NT2/D1 (cell line): ENCODE measurements around the gene ABLIM2.

Source experiments
- SUZ12 ChIP-seq: IDR thresholded peaks from 2 replicates; pipeline ENCODE4 v1.6.1; 2011; ENCODE audit not compliant: insufficient read length, insufficient read depth; ENCODE audit errors: extremely low read depth
- YY1 ChIP-seq: IDR thresholded peaks from 2 replicates; pipeline ENCODE4 v1.6.1; 2011; ENCODE audit not compliant: insufficient read length, insufficient read depth
- ZNF274 ChIP-seq: IDR thresholded peaks from 2 replicates; pipeline ENCODE4 v1.6.1; 2011; ENCODE audit warnings: mild to moderate bottlenecking, low read depth, low read length

DNA sequence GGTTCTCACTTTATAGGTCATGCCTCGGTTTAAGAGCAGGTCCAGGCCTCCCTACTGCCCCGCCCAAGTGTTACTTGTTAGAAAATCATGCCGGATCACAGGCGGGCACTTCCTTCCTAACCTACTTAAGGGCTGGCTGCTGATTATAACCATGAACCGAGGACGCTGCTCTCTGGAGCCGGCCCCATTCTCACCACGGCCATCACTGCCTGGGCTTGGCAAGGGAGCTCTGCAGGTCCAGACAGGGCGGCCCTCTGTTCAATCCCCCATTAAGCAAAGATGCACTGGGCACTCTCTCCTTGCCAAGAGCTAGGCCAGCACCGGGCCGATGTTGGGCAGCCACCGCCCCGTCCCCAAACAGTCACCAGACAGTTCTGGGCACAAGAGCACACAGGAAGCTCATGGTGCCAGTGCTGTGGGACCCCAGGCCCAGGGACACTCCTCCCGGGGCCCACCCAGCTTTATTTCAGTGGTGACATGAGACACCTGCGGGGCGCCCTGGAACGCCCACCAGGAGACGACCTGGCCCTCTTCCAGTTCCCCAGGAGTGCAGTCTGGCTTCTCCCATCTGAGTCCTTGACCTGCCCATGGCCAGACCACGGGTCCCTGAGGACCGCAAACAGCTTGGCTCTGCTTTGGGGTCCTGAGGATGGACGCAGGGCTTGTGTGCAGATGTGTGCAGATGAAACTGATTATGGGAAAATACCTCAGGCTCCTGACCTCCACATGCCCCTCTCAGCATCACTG lies 44.0 kb downstream of the ABLIM2 start:
- no peak for TF ChIP-seq YY1
- no peak for TF ChIP-seq ZNF274
- no peak for TF ChIP-seq SUZ12
